GM18951 (cell line): ENCODE results near the gene DCAF7.

Source experiments
- POLR2A ChIP-seq: IDR thresholded peaks from 4 replicates; pipeline ENCODE4 v1.6.1; 2011; ENCODE audit warnings: mild to moderate bottlenecking; ENCODE audit not compliant: insufficient read length, insufficient read depth; ENCODE audit errors: extremely low read depth
- in situ Hi-C: fragments of 300-500 bp; cut with MboI; formaldehyde crosslinking; loops from one replicate; pipeline ENCODE4 v1.12.0; 2022; ENCODE audit warnings: low sequenced_read_pairs, mixed read lengths, inconsistent platforms; ENCODE audit not compliant: unreplicated experiment

Gene DCAF7

DNA sequence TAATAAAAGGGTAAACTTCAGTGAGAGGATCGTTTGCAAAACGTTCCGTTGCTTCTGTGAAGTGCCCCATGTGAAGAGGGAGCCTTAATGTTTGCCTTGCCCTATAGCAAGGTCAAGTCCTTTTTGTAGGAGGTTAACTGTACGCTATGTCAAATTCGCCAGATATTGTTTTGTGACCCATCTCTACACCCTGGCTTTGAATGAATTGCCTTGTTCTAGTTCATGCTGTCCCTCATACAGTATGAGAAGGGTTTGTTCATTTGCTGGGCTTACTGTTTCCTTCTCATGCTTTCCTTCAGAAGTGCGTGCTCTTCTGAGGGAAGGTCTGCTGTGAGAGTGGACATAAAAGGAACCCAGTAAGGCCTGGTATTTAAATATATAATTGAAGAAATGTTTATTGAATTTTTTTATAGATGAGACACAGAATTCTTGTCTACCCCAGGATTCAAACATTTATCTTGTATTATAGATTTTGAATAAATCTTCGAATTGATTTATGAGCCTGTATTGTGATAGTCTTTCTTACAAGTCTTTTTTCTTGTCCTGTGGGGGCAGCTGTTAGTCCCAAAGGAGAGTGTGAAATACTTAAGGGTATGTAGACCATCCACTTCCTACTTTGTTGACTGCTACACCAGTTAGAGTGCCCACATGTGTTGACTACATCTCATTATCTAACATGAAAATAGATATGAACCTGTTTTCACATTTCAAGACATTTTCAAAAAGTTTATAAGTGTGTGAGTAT is 73.7 kb downstream of the DCAF7 start:
- in situ Hi-C loops, result no loop called here
- TF ChIP-seq POLR2A, result no peak

DNA sequence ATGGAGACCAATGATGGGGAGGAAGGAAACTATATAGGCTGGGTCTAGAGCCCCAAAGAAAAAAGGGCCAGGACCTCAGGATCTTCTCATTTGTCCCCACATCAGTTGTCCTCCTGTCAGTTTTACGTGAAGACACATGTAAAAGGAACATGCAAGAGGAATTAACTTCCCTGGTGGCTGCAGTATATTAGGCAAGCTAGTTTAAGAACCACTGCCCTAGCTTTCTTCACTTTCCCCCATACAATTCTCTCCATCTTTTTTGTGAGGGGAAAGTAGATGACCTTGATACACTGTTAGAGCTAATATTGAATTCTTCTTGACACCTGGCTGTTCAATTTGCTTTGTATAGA is 74.2 kb downstream of the DCAF7 start:
- in situ Hi-C loops, result no loop called here
- no peak for TF ChIP-seq POLR2A

DNA sequence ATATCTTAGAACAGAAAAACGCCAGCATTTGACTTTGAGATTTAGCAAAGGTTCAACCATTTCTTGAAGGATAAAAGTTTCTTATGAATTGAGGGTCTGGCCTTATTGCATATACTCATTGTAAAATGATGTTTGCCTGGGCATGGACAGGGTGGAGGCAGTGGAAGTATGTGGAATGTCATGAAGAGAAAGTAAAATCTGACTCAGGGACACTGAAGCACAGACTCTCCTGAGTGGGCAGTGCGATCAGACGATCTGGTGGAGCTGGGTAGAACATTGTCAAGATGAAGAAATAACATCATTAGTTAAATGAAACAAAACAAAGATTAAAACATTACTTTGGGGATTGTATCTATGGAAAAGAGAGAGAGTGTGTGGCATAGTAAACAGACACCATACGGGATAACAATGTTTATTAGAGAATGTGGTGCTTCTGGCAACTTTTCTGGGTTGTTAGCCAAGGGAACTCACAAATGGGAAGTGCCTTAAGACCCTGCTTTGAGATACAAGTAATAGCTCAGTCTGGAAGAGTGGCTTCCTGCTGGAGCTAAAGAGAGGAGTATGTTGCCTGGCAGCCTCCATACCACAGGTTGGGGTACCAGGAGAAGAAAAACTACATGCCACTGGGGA is 76.4 kb downstream of the DCAF7 start:
- in situ Hi-C loops, result no loop called here
- no peak for TF ChIP-seq POLR2A

DNA sequence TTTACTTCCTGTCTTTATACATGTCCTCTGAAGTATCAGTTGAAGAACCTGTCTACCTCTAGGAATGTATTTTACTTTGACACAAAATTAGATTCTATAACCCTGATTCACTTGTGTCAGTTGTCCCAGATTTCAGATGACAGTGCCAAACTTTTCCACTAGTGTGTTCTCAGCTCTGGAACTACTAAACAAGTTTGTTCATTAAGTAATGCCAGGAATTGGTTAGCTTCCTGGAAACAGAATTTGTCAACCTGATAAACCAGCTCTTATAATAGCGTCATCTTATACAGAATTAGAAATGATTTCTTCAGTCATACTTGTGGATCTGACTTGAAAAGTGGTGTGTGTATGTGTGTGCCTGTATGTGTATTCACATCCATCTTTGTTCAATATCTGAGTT is 79.3 kb downstream of the DCAF7 start:
- TF ChIP-seq POLR2A, result no peak
- in situ Hi-C loops, result no loop called here

DNA sequence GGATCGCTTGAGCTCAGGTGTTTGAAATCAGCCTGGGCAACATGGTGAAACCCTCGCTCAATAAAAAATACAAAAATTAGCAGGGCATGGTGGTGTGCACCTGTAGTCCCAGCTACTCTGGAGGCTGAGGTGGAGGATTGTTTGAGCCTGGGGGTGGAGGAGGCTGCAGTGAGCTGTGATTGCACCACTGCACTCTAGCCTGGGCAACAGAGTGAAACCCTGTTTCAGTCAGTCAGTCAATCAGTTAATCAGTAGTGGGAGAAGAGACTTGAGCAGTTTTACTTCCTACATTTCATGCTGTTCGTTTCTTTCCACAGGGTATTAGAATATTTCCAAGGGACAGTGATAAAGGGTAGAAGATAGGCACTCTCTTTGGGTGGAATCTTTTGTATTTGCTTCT is 80.8 kb downstream of the DCAF7 start:
- in situ Hi-C loops, result no loop called here
- no peak for TF ChIP-seq POLR2A

DNA sequence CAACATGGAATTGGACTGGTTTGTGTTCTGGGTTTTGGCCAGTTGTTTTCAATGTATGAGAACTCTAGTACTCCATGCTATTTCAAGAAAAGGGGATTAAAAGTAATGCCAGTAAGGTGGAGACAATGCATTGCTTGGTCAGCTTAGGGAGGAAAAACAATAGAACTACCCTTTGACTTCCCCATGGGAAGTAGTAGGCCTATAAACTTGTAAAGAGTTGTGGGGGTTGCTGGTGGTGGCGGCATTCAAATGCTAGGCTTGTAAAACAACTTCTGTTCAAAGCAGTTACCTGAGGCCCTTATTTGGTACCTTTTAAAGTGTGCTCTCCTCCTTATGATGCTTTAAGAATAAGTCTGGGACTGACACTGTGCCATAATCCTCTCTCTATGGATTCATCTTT is 81.3 kb downstream of the DCAF7 start:
- in situ Hi-C loops, result no loop called here
- no peak for TF ChIP-seq POLR2A

DNA sequence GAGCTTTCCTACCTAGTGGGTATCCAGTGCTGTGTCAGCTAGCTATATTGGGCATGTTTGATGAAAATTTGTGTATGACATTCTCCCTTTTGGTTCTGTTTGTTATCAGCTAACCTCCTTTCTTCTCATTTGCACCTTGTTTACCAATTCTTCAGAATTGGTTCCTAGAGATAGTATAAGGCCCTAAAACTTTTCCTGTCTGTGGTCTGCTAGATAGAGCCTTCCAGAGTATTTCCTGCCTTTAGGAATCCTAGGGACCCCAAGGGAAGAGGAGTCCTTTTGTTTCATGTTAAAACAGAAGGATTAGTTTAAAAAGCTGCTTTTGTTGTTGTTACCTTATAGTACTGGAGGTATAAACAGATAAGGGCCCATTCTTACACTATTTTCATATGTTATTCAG is 83.5 kb downstream of the DCAF7 start:
- in situ Hi-C loops, result no loop called here
- TF ChIP-seq POLR2A, result no peak

DNA sequence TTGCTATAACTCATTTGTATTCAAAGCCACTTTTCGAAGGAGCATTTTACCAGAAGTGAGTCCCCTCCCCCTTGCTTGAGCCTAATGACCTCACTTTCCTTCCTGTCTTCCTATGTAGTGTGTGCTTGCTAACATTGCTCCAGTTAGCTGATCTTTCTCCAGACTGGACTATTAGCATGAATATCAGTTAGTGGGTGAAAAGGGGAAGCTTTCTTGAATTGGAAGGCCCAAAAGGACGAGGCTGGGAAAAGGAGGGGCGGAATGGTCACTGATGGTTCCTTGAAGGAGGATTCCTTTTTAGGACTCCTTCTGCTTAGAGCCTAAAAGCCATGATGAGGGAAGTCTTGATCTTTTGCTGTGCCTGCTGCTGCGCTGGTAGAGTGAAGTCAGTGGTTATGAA is 83.9 kb downstream of the DCAF7 start:
- in situ Hi-C loops, result no loop called here
- no peak for TF ChIP-seq POLR2A

DNA sequence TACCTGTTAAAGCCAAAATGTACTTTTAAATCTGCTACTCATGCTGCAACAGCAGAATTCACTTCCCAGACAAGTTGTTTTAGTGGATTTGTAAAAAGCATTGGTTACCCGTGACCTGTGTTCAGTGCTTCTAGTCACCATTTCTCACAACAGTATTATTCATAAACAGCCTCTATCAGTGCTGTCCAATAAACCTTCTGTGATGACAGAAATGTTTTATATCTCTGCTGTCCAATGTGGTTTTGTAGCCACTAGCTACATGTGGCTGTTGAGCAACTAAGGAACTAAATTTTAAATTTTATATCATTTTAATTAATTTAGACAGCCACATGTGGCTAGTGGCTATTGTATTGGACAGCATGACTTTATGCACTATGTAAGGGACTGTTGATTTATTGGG is 84.5 kb downstream of the DCAF7 start:
- in situ Hi-C loops, result no loop called here
- no peak for TF ChIP-seq POLR2A

DNA sequence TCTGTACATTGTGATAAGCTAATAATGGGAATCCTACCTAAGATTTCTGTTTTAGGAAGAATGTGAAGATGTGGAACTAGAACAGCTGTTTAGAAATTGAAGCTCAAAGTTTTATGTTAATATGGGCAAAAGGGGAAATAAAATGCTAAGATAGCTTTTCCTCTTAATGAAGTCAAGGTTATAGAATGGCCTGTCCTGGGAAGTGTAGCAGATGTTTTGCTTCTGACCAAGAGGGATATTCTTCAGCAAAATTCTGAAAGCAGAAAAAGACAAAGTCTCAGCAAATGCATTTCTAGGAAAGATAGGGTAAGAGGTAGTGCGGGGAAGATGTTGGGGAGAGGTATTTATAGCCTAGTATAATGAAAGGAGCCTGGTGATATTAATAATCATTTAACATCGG is 85.0 kb downstream of the DCAF7 start:
- no peak for TF ChIP-seq POLR2A

DNA sequence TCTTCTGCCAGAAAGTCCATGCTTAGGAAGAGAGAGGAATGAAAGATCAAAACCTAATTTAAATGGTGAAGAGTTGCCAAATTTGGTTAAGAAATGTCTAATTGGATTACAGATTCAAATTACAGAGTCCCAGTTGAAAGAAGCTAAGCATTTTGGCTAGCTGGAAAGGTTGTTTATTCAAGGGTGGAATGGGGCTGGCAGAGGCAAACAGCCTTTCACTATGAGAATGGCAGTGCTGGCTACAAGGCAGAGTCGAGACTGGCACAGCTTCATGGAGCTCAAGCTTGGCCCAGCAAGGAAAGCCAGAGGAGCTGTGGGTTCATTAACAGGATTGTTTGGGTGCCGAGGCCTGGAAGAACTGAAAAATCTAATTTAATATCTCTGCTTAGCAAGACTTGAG is 85.5 kb downstream of the DCAF7 start:
- in situ Hi-C loops, result no loop called here
- TF ChIP-seq POLR2A, result no peak

More for the DNA sequence above, 85.0 kb downstream of the DCAF7 start:
- in situ Hi-C loops, result no loop called here

DNA sequence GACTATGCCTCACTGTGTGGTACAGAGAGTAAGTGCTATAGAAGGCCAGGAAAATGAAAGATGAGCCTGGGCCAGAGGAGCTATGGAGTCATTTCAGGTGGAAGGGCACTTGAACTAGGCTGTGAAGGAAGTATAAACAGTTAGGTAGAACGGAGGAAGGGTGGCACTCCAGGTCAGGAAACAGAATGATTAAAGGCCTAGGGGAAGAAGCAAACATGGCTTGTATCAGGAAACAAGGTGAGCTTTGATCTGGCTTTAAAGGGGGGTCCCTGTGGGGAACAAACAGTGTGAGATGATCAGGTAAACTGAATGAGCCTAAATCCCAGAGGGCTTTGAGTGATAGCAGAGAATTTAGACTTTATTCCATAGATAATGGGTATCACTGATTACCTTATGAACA is 88.8 kb downstream of the DCAF7 start:
- in situ Hi-C loops, result no loop called here
- no peak for TF ChIP-seq POLR2A

DNA sequence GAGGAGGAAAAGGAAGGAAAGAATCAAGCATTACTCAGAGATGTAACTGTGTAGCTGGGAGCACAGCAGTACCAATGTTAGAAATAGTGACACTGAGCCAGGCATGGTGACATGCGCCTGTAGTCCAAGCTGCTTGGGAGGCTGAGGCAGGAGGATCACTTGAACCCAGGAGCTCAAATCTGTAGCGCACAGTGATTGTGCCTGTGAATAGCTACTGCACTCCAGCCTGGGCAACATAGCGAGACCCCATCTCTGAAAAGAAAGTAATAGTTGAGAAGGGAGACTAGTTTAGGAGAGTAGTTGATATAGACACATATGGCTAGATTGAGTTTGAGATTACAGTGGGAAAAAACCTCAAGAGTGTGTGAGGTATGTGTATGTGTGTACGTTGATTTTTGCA is 89.8 kb downstream of the DCAF7 start:
- no peak for TF ChIP-seq POLR2A

DNA sequence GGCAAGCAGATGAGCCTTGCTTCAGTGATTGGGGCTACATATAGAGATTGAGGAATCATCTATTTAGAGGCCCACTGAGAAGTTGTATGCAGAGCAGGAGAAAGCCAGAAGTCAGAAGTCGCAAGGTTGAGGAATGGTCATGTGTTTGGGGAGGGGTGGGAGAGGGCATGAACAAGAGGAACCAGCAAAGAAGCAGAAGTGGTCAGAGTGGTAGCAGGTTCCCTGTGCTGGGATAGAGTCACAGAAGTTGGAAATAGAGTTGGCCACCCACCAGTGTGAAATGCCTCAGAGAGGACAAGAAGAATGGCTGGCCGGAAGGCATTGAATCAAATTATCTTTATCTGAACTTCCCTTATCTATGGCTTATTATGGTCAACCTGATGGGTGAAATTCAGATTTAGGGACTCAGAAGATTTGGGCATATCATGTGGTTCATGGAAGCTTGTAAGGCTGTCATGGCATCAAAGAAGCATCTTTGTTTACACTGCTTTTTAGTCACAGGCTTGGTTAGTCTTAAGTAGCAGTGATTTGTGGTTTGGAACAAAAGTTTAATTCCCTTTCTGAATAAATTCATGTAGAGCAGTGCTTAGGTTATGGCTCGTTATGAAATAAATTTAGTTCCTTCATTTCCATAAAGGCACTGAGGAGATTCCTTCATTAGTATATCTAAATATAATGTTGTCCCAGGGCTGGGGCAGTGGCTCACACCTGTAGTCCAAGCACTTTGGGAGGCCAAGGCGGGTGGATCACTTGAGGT is 91.6 kb downstream of the DCAF7 start:
- TF ChIP-seq POLR2A, result no peak
- in situ Hi-C loops, result no loop called here

More for the DNA sequence above, 89.8 kb downstream of the DCAF7 start:
- in situ Hi-C loops, result no loop called here
